ENCODE data around the gene ZNF142.
A peak's percentile ranks its signal among the peaks of the same experiment; 100 is the strongest.

The ZNF142 gene

GRCh38 chr2:218648787-218649100, 10.7 kb downstream of the ZNF142 start:
- H3K4me3 ChIP-seq (ENCODE audit: control insufficient read depth, low read depth, low read length): no peak overlapping the region
- TF ChIP-seq CTCF (conservative IDR thresholded peaks at IDR 0.05; ENCODE audit: control insufficient read depth, insufficient read depth, low read depth, low read length): no peak
- no peak for DNase-seq (ENCODE audit: low read depth)

DNA sequence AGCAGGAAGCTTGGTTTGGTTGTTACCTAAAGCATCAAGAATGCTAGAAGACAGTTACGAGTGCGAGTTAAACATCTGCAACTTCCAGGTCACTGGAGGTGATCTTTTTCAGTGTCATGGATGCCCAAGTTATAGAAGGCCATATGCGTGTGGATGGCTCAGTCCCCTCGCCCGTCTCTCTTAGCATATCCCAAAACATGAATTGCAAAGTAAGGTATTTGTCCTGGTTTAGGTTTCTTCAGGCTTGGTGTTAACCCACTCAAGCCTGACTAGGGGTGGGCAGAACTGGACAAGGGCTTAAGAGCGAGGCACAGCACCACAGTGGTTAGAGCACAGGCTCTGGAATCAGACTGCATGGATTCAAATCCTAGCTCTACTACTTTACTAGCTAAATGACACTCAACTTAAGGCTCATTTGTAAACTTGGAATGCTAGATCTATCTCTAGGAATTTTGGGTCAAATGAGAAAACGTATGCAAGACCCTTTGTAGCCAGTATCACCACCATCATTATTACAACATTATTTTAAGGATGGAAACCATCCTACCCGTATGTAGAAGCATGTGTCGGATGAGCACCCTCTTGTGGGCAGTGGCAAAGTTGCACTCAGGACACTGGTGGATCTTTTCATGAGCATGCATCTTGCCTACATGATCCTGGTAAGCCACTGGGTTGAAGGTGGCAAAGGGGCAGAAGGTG, 11.2 kb downstream of the ZNF142 start:
- H3K4me3 ChIP-seq (ENCODE audit: control insufficient read depth, low read depth, low read length): no peak overlapping the region
- TF ChIP-seq CTCF (conservative IDR thresholded peaks at IDR 0.05; ENCODE audit: control insufficient read depth, insufficient read depth, low read depth, low read length): peak; percentile 91
- peak; percentile 75 for DNase-seq (ENCODE audit: low read depth)

GRCh38 chr2:218645126-218645525, 14.3 kb downstream of the ZNF142 start:
- H3K4me3 ChIP-seq (ENCODE audit: control insufficient read depth, low read depth, low read length): no peak overlapping the region
- no peak for TF ChIP-seq CTCF (conservative IDR thresholded peaks at IDR 0.05; ENCODE audit: control insufficient read depth, insufficient read depth, low read depth, low read length)
- peak; percentile 87 for DNase-seq (ENCODE audit: low read depth)

- no peak overlapping the region for H3K4me3 ChIP-seq (ENCODE audit: control insufficient read depth, low read depth, low read length)
- TF ChIP-seq CTCF (conservative IDR thresholded peaks at IDR 0.05; ENCODE audit: control insufficient read depth, insufficient read depth, low read depth, low read length): no peak
- no peak for DNase-seq (ENCODE audit: low read depth)
Observed at GRCh38 chr2:218644721-218645120, 14.7 kb downstream of the ZNF142 start.

DNA sequence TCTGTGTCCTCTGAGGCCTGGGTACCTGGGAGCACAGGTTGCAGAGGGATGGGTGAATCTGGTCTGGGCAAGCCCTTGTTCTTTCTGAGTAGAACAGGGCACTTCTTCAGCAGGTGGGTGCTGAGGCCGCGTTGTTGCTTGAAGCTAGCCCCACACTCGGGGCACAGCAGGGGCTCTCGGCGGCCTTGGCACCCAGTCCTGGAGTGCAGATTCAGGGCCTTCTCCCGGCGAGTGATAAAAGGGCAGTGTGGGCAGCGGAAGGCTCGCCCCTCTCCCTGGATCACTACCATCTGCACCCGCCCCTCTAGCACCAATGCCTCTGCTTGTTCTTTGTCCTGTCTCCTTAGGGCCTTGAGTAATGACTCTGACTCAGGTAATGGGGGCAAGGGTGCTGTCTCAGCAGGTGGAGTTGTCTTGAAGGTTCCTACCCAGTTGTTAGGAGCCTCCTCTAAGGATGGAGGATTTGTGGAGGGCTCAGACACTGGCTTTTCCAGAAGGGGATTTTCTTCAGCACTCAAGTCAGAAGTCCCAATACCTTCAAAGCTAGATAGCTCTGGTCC, 15.6 kb downstream of the ZNF142 start:
- TF ChIP-seq CTCF (conservative IDR thresholded peaks at IDR 0.05; ENCODE audit: control insufficient read depth, insufficient read depth, low read depth, low read length): no peak
- no peak for DNase-seq (ENCODE audit: low read depth)
- no peak overlapping the region for H3K4me3 ChIP-seq (ENCODE audit: control insufficient read depth, low read depth, low read length)

DNA sequence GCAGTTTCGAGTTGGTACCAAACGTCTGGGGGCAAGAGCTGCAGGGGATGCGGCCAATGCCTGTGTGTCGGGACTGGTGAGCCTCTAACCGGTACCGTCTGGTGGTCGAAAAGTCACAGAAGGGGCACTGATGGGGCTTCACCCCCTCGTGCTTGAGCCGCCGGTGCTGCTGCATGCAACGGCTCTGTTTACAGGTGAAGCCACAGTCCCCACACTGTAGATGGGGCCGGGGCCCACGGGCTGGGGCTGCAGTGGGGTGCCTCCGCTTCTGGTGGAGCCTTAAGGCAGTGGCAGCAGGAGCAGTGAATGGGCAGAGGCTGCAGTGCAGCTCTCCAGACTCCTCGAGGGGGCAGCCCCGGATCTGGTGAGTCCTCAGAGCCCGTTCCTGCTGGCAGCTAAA, 16.6 kb downstream of the ZNF142 start:
- TF ChIP-seq CTCF (conservative IDR thresholded peaks at IDR 0.05; ENCODE audit: control insufficient read depth, insufficient read depth, low read depth, low read length): no peak
- no peak overlapping the region for H3K4me3 ChIP-seq (ENCODE audit: control insufficient read depth, low read depth, low read length)
- no peak for DNase-seq (ENCODE audit: low read depth)

All from fibroblast of mammary gland (primary cell).